Fibroblast of the aortic adventitia (primary cell): ENCODE data around the gene MAP4. TPM values are rescaled to one million over a fixed set of nuclear protein-coding genes. Genes with fewer than 3 reads are reported as not detected.

Experiments
- DNase-seq: peaks from one replicate; pipeline ENCODE4 v3.0.0-alpha.2; 2010; ENCODE audit warnings: low read depth
- H3K4me3 ChIP-seq: 2 replicates; pipeline ENCODE4 v1.5.1; 2011; ENCODE audit warnings: low read depth, mild to moderate bottlenecking, control low read depth, low read length, moderate library complexity
- total RNA-seq: library from RNA; depleted of rRNA; stranded (reverse); fragments of >200 nt; gene quantifications from 2 replicates; pipeline ENCODE4 v1.2.3, GENCODE V29; 2012; ENCODE audit warnings: low replicate concordance
- TF ChIP-seq, protein P1 (sequence below): IDR thresholded peaks from 2 replicates; pipeline ENCODE4 v1.5.1; 2011; ENCODE audit warnings: mild to moderate bottlenecking, low read length, control low read depth, inconsistent platforms; ENCODE audit not compliant: insufficient read depth

The MAP4 gene
- total RNA-seq, 1 donor, result 157 TPM

DNA sequence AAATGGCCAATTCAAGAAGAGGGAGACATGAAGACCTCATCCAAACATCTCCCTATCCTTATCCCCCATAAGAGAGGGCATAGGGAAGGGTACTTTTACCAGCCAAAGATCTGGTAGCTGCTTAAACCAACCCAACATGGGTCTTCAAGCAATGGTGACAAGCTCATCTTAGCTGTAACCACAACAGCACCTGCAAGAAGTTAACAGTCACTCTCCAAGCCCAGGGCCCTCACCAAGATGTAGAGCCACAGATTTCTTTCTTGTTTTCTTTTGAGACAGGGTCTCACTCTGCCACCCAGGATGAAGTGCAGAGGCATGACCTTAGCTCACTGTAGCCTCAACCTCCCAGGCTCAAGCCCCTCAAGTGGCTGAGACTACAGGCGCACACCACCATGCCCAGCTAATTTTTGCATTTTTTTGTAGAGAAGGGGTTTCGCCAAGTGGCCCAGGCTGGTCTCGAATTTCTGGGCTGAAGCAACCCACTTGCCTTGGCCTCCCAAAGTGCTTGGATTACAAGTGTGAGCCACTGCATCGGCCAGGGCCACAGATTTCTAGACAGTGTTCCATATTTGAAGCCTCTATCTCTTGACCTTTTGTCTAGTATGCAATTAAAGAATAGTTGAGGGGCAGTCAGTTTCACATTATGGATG is 156.1 kb downstream of the MAP4 start:
- no peak overlapping the region for H3K4me3 ChIP-seq
- TF ChIP-seq, protein P1, sequence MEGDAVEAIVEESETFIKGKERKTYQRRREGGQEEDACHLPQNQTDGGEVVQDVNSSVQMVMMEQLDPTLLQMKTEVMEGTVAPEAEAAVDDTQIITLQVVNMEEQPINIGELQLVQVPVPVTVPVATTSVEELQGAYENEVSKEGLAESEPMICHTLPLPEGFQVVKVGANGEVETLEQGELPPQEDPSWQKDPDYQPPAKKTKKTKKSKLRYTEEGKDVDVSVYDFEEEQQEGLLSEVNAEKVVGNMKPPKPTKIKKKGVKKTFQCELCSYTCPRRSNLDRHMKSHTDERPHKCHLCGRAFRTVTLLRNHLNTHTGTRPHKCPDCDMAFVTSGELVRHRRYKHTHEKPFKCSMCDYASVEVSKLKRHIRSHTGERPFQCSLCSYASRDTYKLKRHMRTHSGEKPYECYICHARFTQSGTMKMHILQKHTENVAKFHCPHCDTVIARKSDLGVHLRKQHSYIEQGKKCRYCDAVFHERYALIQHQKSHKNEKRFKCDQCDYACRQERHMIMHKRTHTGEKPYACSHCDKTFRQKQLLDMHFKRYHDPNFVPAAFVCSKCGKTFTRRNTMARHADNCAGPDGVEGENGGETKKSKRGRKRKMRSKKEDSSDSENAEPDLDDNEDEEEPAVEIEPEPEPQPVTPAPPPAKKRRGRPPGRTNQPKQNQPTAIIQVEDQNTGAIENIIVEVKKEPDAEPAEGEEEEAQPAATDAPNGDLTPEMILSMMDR, result no peak
- DNase-seq, result no peak

DNA sequence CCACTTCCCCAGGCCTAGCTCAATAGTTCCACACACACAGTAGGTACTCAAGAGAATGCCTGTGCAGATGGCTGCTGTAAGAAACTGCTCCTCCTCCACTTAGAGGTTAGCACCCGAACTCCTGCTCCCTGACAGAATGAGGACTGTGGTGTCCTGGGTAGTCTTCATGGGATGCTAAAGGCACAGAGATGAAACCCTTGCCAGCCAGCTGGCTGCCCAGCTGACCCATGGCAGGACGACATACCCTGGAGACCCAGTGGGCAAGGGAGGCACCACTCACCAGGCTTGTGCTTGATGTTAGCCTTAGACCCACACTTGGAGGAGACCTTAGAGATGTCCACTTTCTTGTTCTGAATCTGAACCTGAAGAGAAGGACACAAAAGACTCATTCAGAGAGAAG is 159.1 kb downstream of the MAP4 start:
- H3K4me3 ChIP-seq, result no peak overlapping the region
- TF ChIP-seq, protein P1, result no peak
- DNase-seq, result no peak

DNA sequence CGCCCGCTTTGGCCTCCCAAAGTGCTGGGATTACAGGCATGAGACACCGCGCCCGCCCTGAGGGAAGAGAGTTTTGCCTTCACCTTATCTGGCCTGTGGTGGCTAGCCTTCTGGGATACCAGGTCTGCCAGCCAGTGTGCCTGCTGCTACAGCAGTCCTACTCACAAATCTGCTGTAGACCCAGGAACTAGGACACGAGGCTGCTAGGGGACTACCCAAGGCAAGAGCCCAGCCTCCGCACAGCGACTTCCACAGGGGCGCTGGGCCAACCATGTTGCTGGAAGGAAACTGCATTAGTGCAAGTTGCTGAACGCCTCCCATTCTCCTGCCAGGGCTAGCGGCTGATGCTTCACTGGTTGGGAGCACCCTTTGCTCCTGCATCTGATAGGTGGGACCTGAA is 159.5 kb downstream of the MAP4 start:
- no peak overlapping the region for H3K4me3 ChIP-seq
- TF ChIP-seq, protein P1, result no peak
- DNase-seq, result no peak

DNA sequence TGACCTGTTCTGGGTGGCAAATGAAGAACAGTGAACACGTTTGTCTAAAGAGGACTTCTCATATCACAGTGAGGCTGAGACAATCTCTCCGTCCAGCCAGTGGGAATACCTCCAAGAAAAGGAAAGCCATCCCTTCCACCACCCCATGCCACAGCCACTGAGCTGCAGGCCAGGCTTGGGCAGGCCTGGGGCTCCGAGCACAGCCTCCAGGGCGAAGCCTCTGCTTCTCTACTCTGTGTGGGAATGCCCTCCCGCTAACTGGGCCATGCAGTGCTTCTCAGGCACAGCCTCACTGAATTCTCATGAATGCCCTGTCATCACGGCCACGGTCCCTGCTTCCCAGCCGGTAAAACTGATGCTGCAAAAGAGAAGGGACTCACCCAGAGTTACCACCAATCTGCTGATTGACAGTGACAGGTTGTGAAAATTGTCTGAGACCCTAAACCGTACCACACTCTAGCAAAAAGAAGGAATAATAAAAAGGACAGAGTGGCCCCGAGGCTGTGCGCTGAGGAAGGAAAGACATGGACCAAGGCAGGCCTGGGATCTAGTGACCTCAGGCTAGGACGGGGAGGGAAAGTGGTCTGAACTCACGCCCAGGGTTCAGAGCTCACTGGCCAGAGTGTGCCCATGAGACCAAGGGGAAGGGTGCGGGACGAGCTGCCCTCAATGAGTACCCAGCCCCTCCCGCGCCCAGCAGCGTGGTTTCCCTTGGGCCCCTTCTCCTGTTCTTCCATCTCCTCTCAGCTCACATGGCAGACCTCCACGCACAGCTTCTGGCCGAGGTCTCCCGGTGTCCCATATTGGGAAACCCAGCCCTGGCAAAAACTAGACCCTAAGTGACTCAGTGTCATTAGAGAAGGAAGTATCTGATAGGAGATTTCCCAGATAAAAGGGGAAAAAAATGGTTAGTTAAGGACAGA is 160.5 kb downstream of the MAP4 start:
- DNase-seq, result no peak
- no peak overlapping the region for H3K4me3 ChIP-seq
- TF ChIP-seq, protein P1, result no peak

DNA sequence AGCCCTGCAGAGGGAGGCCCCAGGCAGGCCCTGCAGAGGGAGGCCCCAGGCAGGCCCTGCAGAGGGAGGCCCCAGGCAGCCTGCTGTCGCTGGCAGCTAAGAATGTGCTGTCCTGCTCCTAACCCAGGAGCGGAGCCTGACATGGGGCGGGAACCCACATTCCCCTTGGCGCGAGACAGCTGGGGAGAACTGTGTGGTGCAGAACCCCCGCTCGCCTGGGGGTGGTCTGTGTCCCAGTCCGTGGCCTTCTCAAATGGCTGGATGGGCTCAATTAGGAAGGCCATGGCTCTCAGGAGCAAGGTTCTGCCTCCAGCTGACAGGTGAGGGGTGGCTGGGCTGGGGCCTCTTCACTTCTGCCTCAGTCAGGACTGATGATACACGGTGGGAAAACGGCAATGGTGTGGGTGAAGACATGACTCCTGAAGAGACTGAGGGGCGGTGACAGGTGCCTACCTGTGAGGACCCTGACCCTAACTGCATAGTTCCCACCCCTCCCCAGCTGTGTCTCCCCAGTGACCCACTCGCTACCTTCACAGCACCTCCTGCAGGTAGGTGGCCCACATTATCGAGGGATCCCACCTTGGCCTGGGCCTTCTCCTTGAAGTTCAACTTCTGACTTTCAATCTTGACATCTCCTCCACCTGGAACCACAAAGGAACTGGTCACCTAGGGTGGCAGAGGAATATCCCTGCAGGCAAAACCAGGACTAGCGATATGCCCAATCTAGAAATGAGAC is 161.3 kb downstream of the MAP4 start:
- TF ChIP-seq, protein P1, result no peak
- H3K4me3 ChIP-seq, result no peak overlapping the region
- no peak for DNase-seq

DNA sequence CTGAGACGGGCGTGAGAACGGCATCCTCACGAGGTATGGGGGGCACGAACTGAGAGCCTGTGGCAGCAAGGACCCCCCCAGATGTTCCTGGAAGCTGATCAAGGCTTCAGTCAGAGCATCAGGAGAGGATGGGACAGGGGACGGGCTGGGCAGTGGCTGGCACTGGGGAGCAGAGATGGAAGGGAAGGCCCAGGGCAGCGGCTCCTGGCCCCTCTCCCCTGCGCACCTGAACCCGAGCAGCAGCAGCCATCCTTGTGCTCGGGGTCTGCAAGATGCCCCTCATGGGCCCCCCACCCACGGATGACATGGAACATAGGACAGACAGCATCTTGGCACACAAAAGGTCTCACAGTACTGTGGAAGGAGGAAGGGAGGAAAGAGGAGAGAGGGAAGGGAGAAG is 161.9 kb downstream of the MAP4 start:
- H3K4me3 ChIP-seq, result no peak overlapping the region
- TF ChIP-seq, protein P1, result no peak
- DNase-seq, result no peak
